Colonic mucosa (tissue), 4 donors: ENCODE data around the gene ZNF568. TPM values are rescaled to one million over a fixed set of nuclear protein-coding genes. Genes with fewer than 3 reads are reported as not detected.

Source experiments
- DNase-seq: peaks from one replicate; pipeline ENCODE4 v3.0.0-alpha.2; 2020
- H3K27ac ChIP-seq: fragments of 200-600 bp; one replicate; pipeline ENCODE4 v1.8.0; 2021
- H3K27me3 ChIP-seq: fragments of 200-600 bp; one replicate; pipeline ENCODE4 v1.8.0; 2021
- H3K36me3 ChIP-seq: fragments of 200-600 bp; one replicate; pipeline ENCODE4 v1.8.0; 2021
- H3K4me1 ChIP-seq: fragments of 200-600 bp; one replicate; pipeline ENCODE4 v1.8.0; 2021; ENCODE audit warnings: mild to moderate bottlenecking
- H3K4me3 ChIP-seq: fragments of 200-600 bp; one replicate; pipeline ENCODE4 v1.8.0; 2021
- H3K9ac ChIP-seq, 2 donors: one replicate each; pipeline ENCODE4 v1.7.0; 2013; ENCODE audit warnings: control low read depth in 2 of 2, low read depth in 2 of 2, low read length in 2 of 2
- H3K9me3 ChIP-seq: fragments of 200-600 bp; one replicate; pipeline ENCODE4 v1.8.0; 2021
- CTCF ChIP-seq: fragments of 200-600 bp; IDR thresholded peaks from one replicate; pipeline ENCODE4 v1.8.0; 2022; ENCODE audit warnings: antibody characterized with exemption, mild to moderate bottlenecking
- intact Hi-C: fragments of 100-400 bp; cut with DNase I; formaldehyde crosslinking; loops from one replicate; pipeline ENCODE4 v1.14.1; 2022
- total RNA-seq, 2 donors: library from RNA; stranded (reverse); fragmentation: NEBNext Ultra II Directional in 1 of 2; extraction: Animal tissue kit (Norgen Biotek cat#: 25700) in 1 of 2; gene quantifications; one replicate each; pipeline ENCODE4 v1.2.1, GENCODE V29; 2021
- donor health status: healthy.
- donor health status: DM: no; HTN: no; CAD: no.
- donor health status: DM: no; HTN: no; CAD: no.

The ZNF568 gene
- total RNA-seq, 2 donors from 2014 or later, result 2.5 to 4.7 TPM

GRCh38 chr19:36999313-36999712, 83.2 kb downstream of the ZNF568 start:
- no peak for DNase-seq
- Histone ChIP-seq H3K4me3 (no peak overlapping the region), H3K4me1 (no peaks in the 10 kb centered on the region), H3K9ac (no peak overlapping the region), H3K27me3 (no peaks in the 10 kb centered on the region), H3K36me3 (no peaks in the 10 kb centered on the region), H3K9me3 (peaks cover 6% of the 10 kb centered on the region), H3K27ac (no peak overlapping the region)
- intact Hi-C loops, result no loop called here
- no peak for TF ChIP-seq CTCF

GRCh38 chr19:37007587-37008220, 91.6 kb downstream of the ZNF568 start:
- Histone ChIP-seq H3K4me3 (peak overlapping the region; percentile 3), H3K27me3 (no peaks in the 10 kb centered on the region), H3K4me1 (no peaks in the 10 kb centered on the region), H3K27ac (no peak overlapping the region), H3K9ac (no peak overlapping the region), H3K9me3 (no peaks in the 10 kb centered on the region), H3K36me3 (no peaks in the 10 kb centered on the region)
- TF ChIP-seq CTCF, result no peak
- peak; percentile 41 for DNase-seq
- intact Hi-C loops, result no loop called here

- Histone ChIP-seq H3K9ac (no peak overlapping the region), H3K27me3 (no peaks in the 10 kb centered on the region), H3K27ac (no peak overlapping the region), H3K9me3 (no peaks in the 10 kb centered on the region), H3K4me3 (no peak overlapping the region), H3K36me3 (no peaks in the 10 kb centered on the region), H3K4me1 (no peaks in the 10 kb centered on the region)
- TF ChIP-seq CTCF, result no peak
- intact Hi-C loops, result no loop called here
- no peak for DNase-seq
Measured at GRCh38 chr19:37009871-37010270, 93.7 kb downstream of the ZNF568 start.

GRCh38 chr19:37012093-37012745, 96.1 kb downstream of the ZNF568 start:
- no peaks in the 10 kb centered on the region for H3K9me3 ChIP-seq
- H3K27ac ChIP-seq, result no peak overlapping the region
- H3K36me3 ChIP-seq, result no peaks in the 10 kb centered on the region
- no peaks in the 10 kb centered on the region for H3K27me3 ChIP-seq
- intact Hi-C loops, result no loop called here
- H3K4me1 ChIP-seq, result no peaks in the 10 kb centered on the region
- H3K9ac ChIP-seq, result no peak overlapping the region
- no peak for DNase-seq
- TF ChIP-seq CTCF, result no peak
- no peak overlapping the region for H3K4me3 ChIP-seq

GRCh38 chr19:37014456-37014855, 98.3 kb downstream of the ZNF568 start:
- no peak overlapping the region for H3K4me3 ChIP-seq
- TF ChIP-seq CTCF, result no peak
- no peak for DNase-seq
- no peaks in the 10 kb centered on the region for H3K4me1 ChIP-seq
- no peaks in the 10 kb centered on the region for H3K9me3 ChIP-seq
- H3K27me3 ChIP-seq, result no peaks in the 10 kb centered on the region
- no peak overlapping the region for H3K27ac ChIP-seq
- H3K9ac ChIP-seq, result no peak overlapping the region
- no peaks in the 10 kb centered on the region for H3K36me3 ChIP-seq
- intact Hi-C loops, result no loop called here
